Astrocyte of the cerebellum (primary cell): ENCODE results near the gene INPP5A.

Experiments used
- DNase-seq: peaks from one replicate; pipeline ENCODE4 v3.0.0-alpha.2; 2011; ENCODE audit warnings: low read depth
- H3K4me3 ChIP-seq: 2 replicates; pipeline ENCODE4 v1.5.1; 2011; ENCODE audit warnings: mild to moderate bottlenecking, low read depth, low read length, moderate library complexity
- in situ Hi-C: cut with HindIII; loops from 2 replicates; pipeline ENCODE4 v1.10.0; 2017; ENCODE audit warnings: low sequenced_read_pairs
- TF ChIP-seq, protein P1 (sequence below): IDR thresholded peaks from 2 replicates; pipeline ENCODE4 v1.5.1; 2012; ENCODE audit warnings: low read length, low read depth, moderate library complexity, mild to moderate bottlenecking; ENCODE audit errors: missing control alignments

INPP5A gene

DNA sequence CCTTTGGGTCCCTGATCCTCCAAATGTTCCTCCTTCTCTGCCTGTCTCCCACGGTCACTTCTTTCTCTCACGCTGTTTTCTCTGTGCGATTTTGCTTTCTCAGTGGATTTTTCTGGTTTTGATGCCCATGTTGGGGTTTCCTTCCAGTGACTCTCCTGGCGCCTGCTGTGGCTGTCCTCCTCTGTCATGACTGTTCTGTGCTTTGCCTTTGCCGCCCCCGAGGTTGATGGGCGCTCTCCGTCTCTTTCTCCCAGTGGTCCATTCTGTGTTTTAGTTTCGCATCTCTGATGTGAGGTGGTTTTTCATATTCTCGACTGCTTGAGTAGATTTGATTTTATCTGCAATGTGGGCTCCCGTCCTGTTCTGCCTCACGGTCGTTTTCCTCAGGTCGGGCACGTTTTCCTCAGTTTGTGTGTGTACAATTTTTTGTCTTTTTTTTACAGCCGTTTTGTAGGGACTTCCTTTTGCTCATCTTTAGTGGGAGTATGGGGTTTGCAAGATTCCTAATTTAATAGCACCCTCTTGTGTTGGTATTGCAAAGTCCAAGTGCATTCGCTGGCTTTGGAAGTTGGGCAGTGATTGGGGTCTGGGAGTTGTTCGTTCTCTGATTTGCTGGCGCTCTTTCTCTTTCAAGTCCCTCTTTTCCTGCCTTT, 100.0 kb downstream of the INPP5A start:
- H3K4me3 ChIP-seq = no peak overlapping the region
- in situ Hi-C loops = no loop called here
- TF ChIP-seq, protein P1, sequence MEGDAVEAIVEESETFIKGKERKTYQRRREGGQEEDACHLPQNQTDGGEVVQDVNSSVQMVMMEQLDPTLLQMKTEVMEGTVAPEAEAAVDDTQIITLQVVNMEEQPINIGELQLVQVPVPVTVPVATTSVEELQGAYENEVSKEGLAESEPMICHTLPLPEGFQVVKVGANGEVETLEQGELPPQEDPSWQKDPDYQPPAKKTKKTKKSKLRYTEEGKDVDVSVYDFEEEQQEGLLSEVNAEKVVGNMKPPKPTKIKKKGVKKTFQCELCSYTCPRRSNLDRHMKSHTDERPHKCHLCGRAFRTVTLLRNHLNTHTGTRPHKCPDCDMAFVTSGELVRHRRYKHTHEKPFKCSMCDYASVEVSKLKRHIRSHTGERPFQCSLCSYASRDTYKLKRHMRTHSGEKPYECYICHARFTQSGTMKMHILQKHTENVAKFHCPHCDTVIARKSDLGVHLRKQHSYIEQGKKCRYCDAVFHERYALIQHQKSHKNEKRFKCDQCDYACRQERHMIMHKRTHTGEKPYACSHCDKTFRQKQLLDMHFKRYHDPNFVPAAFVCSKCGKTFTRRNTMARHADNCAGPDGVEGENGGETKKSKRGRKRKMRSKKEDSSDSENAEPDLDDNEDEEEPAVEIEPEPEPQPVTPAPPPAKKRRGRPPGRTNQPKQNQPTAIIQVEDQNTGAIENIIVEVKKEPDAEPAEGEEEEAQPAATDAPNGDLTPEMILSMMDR = peak; percentile 69
- peak; percentile 54 for DNase-seq

DNA sequence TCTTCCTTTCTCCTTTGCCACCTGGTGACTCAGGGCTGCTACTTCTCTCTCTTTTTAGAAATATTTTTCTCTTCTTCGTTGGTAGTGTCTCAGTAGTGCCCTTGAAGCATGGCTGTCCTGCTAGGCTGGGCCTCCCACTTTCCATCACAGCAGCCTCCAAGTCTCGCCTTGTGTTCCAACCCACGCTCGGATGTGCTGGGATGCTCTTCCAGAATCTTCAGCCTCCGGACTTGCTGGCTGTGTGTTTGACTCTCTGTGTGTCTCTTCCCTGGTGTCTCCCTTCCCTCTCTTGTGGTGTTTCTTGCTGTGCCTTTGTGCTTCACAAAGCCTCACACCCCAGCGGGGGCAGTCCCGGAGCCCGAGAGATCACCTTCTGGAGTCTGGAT, 100.5 kb downstream of the INPP5A start:
- DNase-seq = no peak
- no peak overlapping the region for H3K4me3 ChIP-seq
- in situ Hi-C loops = no loop called here
- TF ChIP-seq, protein P1 = no peak

DNA sequence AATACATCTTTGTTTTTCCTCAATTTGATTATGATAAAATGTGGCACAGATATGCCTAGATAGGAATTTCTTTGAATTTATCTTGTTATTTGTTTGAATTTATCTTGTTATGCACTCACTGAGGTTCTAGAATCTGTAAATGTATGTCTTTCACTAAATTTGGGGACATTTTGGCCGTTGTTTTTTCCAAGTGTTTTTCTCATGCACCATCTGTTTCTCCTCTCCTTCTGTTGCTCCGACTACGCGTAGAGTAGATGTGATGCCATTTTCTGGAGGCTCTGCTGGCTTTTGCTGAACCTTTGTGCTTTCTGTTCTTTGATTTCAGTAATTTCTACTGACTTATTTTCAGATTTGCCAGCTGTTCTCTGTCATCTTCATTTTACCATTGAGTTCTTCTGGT, 101.9 kb downstream of the INPP5A start:
- no peak for DNase-seq
- H3K4me3 ChIP-seq = no peak overlapping the region
- TF ChIP-seq, protein P1 = no peak
- in situ Hi-C loops = no loop called here

DNA sequence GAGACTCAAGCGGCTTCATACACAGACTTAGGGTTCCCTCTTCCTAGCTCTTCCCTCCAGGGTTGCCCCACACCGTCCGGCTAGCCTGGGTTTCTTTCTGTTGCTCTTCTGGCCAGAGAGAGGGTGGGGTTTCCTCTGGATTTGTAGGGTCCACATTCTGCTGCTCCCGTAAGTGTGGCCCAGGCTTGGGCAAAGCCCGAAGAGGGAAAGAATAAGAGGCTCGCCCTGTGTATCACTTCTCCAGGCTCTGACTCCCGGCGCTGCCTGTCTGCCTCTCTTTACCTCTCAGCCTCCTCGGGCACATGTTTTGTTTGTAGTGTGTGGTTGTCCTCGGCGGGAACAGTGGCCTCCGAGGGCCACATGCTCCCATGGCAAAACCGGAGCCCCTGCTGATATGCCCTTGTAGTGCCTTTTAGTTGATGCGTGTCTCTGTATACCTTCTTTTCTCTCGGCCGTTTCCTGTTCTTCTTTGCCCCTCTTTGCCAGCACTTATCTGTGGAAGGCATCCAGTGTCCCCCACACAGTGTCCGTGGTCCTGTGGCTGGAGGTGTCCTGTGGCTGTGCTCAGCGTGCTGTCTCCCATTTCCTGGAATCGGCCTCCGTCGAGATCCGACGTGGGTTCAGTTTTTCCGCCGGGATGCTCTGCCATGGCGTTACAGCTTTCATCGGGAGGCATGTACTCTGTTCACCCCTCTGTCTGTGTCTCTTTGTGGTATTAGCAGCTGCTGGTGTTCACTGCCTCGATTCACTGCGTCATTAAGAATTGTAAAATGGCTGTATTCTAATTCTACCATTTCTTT, 102.9 kb downstream of the INPP5A start:
- TF ChIP-seq, protein P1 = no peak
- in situ Hi-C loops = no loop called here
- no peak overlapping the region for H3K4me3 ChIP-seq
- DNase-seq = no peak

GRCh38 chr10:132641401-132641800, 103.8 kb downstream of the INPP5A start:
- no peak overlapping the region for H3K4me3 ChIP-seq
- no peak for DNase-seq
- TF ChIP-seq, protein P1 = no peak
- in situ Hi-C loops = no loop called here

- TF ChIP-seq, protein P1 = no peak
- in situ Hi-C loops = no loop called here
- no peak overlapping the region for H3K4me3 ChIP-seq
- no peak for DNase-seq
These were observed 104.6 kb downstream of the INPP5A start for GRCh38 chr10:132641966-132642731.
